Common myeloid progenitor, CD34-positive (primary cell): ENCODE measurements around the gene DNAJC10.
"Not testable (repeated sequence)": the region's sequence is repeated elsewhere in the genome, so short reads cannot be mapped to it uniquely, and the experiment has no call there.

Experiments
- CTCF ChIA-PET: fragments of 350-600 bp; sonication (Branson Sonifier 250); formaldehyde crosslinking; loops from one replicate; lab custom pipeline; 2021; ENCODE audit warnings: antibody characterized with exemption; lab: Charles Lee
- POLR2A ChIA-PET: fragments of 350-600 bp; sonication (Branson Sonifier 250); formaldehyde crosslinking; loops from one replicate; lab custom pipeline; 2021; ENCODE audit warnings: antibody characterized with exemption; lab: Charles Lee
- DNase-seq, 3 donors: peaks; one replicate each; pipeline versions ENCODE4 v3.0.0 to v3.0.0-alpha.2; 2013
- H3K27ac ChIP-seq, 2 experiments: 1 replicate in 1 of 2; 2 replicates in 1 of 2; pipeline ENCODE4 v1.7.0; 2013; ENCODE audit warnings: inconsistent platforms in 2 of 2, low read length in 2 of 2, mild to moderate bottlenecking in 2 of 2, low read depth in 1 of 2, moderate library complexity in 1 of 2; ENCODE audit not compliant: severe bottlenecking in 2 of 2, insufficient read depth in 1 of 2, poor library complexity in 1 of 2
- H3K27me3 ChIP-seq, 5 experiments: replicated peaks in 2 of 5; 1 replicate in 3 of 5; 2 replicates in 2 of 5; pipeline versions ENCODE4 v1.6.1 to v1.7.0; 2013; ENCODE audit warnings: low read length in 4 of 5, mild to moderate bottlenecking in 2 of 5, moderate library complexity in 2 of 5, inconsistent platforms in 1 of 5; ENCODE audit not compliant: insufficient read depth in 5 of 5, control insufficient read depth in 4 of 5
- H3K36me3 ChIP-seq, 4 experiments: 1 replicate in 2 of 4; 2 replicates in 2 of 4; pipeline versions ENCODE4 v1.6.1 to v1.7.0; 2013; ENCODE audit warnings: low read length in 3 of 4, control low read depth in 1 of 4, mild to moderate bottlenecking in 1 of 4; ENCODE audit not compliant: control insufficient read depth in 4 of 4, insufficient read depth in 4 of 4
- H3K4me1 ChIP-seq, 4 experiments: 1 replicate in 3 of 4; 2 replicates in 1 of 4; pipeline versions ENCODE4 v1.6.1 to v1.7.1; 2013; ENCODE audit warnings: low read length in 3 of 4, mild to moderate bottlenecking in 3 of 4, control low read depth in 1 of 4, inconsistent platforms in 1 of 4, moderate library complexity in 1 of 4; ENCODE audit not compliant: control insufficient read depth in 4 of 4, insufficient read depth in 4 of 4; ENCODE audit errors: control extremely low read depth in 1 of 4
- H3K4me3 ChIP-seq, 7 experiments: 1 replicate in 4 of 7; 2 replicates in 3 of 7; pipeline versions ENCODE4 v1.5.1 to v1.7.0; 2013; ENCODE audit warnings: mild to moderate bottlenecking in 7 of 7, low read length in 6 of 7, moderate library complexity in 6 of 7, inconsistent platforms in 2 of 7, low read depth in 2 of 7, control low read depth in 1 of 7; ENCODE audit not compliant: insufficient read depth in 4 of 7, control insufficient read depth in 1 of 7; ENCODE audit errors: extremely low read depth in 1 of 7
- H3K9me3 ChIP-seq, 5 experiments: 1 replicate in 4 of 5; 2 replicates in 1 of 5; pipeline versions ENCODE4 v1.6.1 to v1.7.1; 2013; ENCODE audit warnings: low read length in 4 of 5, mild to moderate bottlenecking in 2 of 5, inconsistent platforms in 1 of 5, low read depth in 1 of 5, moderate library complexity in 1 of 5; ENCODE audit not compliant: control insufficient read depth in 4 of 5, insufficient read depth in 2 of 5; ENCODE audit errors: control extremely low read depth in 1 of 5
- WGBS: methylation state at CpG from one replicate; pipeline ENCODE4 v1.1.5; 2013; ENCODE audit not compliant: insufficient coverage; 5-methylcytosine and 5-hydroxymethylcytosine counted together

The DNAJC10 gene

GRCh38 chr2:182779323-182779722 is 63.3 kb downstream of the DNAJC10 start:
- WGBS, result no CpG with 5 or more reads among the region's 1 CpG
- no peaks in the 10 kb centered on the region for H3K4me1 ChIP-seq
- no peak for DNase-seq
- no peak overlapping the region for H3K27ac ChIP-seq
- POLR2A ChIA-PET, result interaction anchor here (0.7 kb wide), 1 partner anchor 40 kb away, joined by 3 read pairs; no protein-coding TSS in a partner anchor
- H3K27me3 ChIP-seq, result no peaks in the 10 kb centered on the region
- H3K36me3 ChIP-seq, result peaks cover 0 to 47% (median 23%) of the 10 kb centered on the region in 4 experiments
- no peak overlapping the region for H3K4me3 ChIP-seq
- CTCF ChIA-PET, result interaction anchor here (0.6 to 1.3 kb wide), 4 partner anchors 13 to 47 kb away, joined by 3 to 7 read pairs (median 3); no protein-coding TSS in a partner anchor
- H3K9me3 ChIP-seq, result no peaks in the 10 kb centered on the region

GRCh38 chr2:182781099-182781498 is 65.0 kb downstream of the DNAJC10 start:
- 97% methylated on average over 3 of the region's 8 CpGs for WGBS

GRCh38 chr2:182782686-182783085 is 66.6 kb downstream of the DNAJC10 start:
- H3K4me3 ChIP-seq, POLR2A ChIA-PET, DNase-seq, H3K9me3 ChIP-seq, H3K27ac ChIP-seq, H3K4me1 ChIP-seq, H3K27me3 ChIP-seq: not testable (repeated sequence)
- CTCF ChIA-PET, result interaction anchor here (1.1 to 1.3 kb wide), 2 partner anchors 162 to 197 kb away, joined by 3 read pairs; no protein-coding TSS in a partner anchor
- peaks cover 3 to 23% (median 9%) of the 10 kb centered on the region in 4 experiments for H3K36me3 ChIP-seq
- no CpG with 5 or more reads among the region's 3 CpGs for WGBS

More at GRCh38 chr2:182781099-182781498, 65.0 kb downstream of the DNAJC10 start:
- H3K9me3 ChIP-seq, H3K4me1 ChIP-seq, H3K4me3 ChIP-seq, H3K27ac ChIP-seq, H3K27me3 ChIP-seq, DNase-seq, POLR2A ChIA-PET: not testable (repeated sequence)
- CTCF ChIA-PET, result interaction anchor here (1.1 kb wide), 1 partner anchor 283 kb away, joined by 4 read pairs; no protein-coding TSS in a partner anchor
- H3K36me3 ChIP-seq, result peaks cover 0 to 34% (median 14%) of the 10 kb centered on the region in 4 experiments

- no peak for DNase-seq
- Histone ChIP-seq H3K4me1 (no peaks in the 10 kb centered on the region), H3K9me3 (no peaks in the 10 kb centered on the region), H3K27ac (no peak overlapping the region), H3K27me3 (no peaks in the 10 kb centered on the region), H3K4me3 (no peak overlapping the region), H3K36me3 (peaks cover 3 to 14% (median 4%) of the 10 kb centered on the region in 4 experiments)
- CTCF ChIA-PET, result interaction anchor here (0.6 to 3.0 kb wide), 10 partner anchors 10 to 392 kb away, joined by 3 to 10 read pairs (median 3); no protein-coding TSS in a partner anchor
- POLR2A ChIA-PET, result no interaction called here
- no CpG with 5 or more reads among the region's 4 CpGs for WGBS
These were observed 68.1 kb downstream of the DNAJC10 start for GRCh38 chr2:182784058-182784706.

GRCh38 chr2:182784777-182785176 is 68.7 kb downstream of the DNAJC10 start:
- peaks cover 0 to 13% (median 4%) of the 10 kb centered on the region in 4 experiments for H3K36me3 ChIP-seq
- H3K9me3 ChIP-seq, result no peaks in the 10 kb centered on the region
- CTCF ChIA-PET, result interaction anchor here (0.6 to 3.0 kb wide), 9 partner anchors 9 to 393 kb away, joined by 3 to 10 read pairs (median 3); no protein-coding TSS in a partner anchor
- H3K27me3 ChIP-seq, result no peaks in the 10 kb centered on the region
- peak; percentile 17 to 31 (median 24) for DNase-seq
- no peak overlapping the region for H3K27ac ChIP-seq
- no peak overlapping the region for H3K4me3 ChIP-seq
- no peaks in the 10 kb centered on the region for H3K4me1 ChIP-seq
- POLR2A ChIA-PET, result no interaction called here
- no CpG with 5 or more reads among the region's 1 CpG for WGBS

- Histone ChIP-seq H3K27ac (no peak overlapping the region), H3K36me3 (no peaks in the 10 kb centered on the region), H3K27me3 (no peaks in the 10 kb centered on the region), H3K4me3 (no peak overlapping the region), H3K9me3 (no peaks in the 10 kb centered on the region), H3K4me1 (peaks cover 0 to 7% (median 0%) of the 10 kb centered on the region in 4 experiments)
- CTCF ChIA-PET, result interaction anchor here (0.7 kb wide), 1 partner anchor 10 kb away, joined by 3 read pairs; no protein-coding TSS in a partner anchor
- WGBS, result 17% methylated on average over 2 of the region's 2 CpGs
- POLR2A ChIA-PET, result no interaction called here
- peak in 2 of 3 donors; percentile 19 to 34 for DNase-seq
These were observed 76.4 kb downstream of the DNAJC10 start for GRCh38 chr2:182792441-182792840.

GRCh38 chr2:182798736-182799135 is 82.7 kb downstream of the DNAJC10 start:
- Histone ChIP-seq H3K9me3 (no peaks in the 10 kb centered on the region), H3K27ac (no peak overlapping the region), H3K4me3 (no peak overlapping the region), H3K27me3 (no peaks in the 10 kb centered on the region), H3K36me3 (no peaks in the 10 kb centered on the region), H3K4me1 (no peaks in the 10 kb centered on the region)
- WGBS, result no CpG with 5 or more reads among the region's 2 CpGs
- POLR2A ChIA-PET, result no interaction called here
- CTCF ChIA-PET, result no interaction called here
- no peak for DNase-seq
